NCI-H2081 treated with DMSO at 0.1 percent for 48 hours (cell line): Measurements from ENCODE around the gene HM13.
"Not testable (repeated sequence)": the region's sequence is repeated elsewhere in the genome, so short reads cannot be mapped to it uniquely, and the experiment has no call there.

Experiments
- DNase-seq: peaks from one replicate; lab custom pipeline; 2025; lab: John Stamatoyannopoulos, UW

HM13 gene

DNA sequence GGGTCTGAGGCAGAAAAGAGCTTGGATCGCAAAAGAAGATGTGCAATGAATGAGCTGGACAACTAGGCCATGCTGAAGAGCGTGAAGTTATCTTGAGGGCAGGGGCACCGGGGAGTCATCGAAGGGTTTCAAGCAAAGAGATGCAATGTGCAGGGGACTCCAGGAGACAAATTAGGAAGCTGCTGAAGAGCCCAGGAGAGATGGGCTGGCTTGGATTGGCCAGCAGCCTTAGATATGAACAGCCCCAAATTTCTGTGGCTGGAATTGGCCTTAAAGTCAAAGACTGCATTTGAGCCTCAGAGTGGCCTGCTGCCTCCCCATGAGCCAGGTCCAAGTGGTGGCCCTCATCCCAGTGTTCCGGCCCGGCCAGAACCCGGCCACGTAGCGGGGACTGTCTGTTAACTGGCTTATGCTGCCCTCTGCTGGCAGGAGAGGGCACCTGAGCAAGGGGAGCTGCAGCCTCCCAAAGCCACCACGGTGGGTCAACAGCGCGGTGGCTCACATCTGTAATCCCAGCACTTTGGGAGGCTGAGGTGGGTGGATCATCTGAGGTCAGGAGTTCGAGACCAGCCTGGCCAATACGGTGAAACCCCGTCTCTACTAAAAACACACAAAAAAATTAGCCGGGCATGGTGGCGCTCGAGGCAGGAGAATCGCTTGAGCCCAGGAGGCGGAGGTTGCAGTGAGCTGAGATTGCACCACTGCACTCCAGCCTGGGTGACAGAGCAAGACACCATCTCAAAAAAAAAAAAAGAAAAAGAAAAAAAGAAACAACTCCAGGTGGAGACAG lies 11.2 kb upstream of the HM13 start:
- DNase-seq: not testable (repeated sequence)

DNA sequence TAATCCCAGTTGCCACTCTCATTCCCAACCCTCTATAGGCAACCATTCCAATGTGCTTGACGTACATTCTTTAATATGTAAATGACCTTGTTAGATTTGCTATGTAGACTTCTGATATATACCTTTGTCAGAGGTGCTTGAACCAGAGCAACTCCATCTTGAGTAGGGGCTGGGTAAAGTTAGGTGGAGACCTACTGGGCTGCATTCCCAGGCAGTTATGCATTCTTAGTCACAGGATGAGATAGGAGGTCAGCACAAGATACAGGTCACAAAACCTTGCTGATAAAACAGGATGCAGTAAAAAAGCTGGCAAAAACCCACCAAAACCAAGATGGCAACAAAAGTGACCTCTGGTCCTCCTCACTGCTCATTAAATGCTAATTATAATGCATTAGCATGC lies 8.3 kb upstream of the HM13 start:
- no peak for DNase-seq

DNA sequence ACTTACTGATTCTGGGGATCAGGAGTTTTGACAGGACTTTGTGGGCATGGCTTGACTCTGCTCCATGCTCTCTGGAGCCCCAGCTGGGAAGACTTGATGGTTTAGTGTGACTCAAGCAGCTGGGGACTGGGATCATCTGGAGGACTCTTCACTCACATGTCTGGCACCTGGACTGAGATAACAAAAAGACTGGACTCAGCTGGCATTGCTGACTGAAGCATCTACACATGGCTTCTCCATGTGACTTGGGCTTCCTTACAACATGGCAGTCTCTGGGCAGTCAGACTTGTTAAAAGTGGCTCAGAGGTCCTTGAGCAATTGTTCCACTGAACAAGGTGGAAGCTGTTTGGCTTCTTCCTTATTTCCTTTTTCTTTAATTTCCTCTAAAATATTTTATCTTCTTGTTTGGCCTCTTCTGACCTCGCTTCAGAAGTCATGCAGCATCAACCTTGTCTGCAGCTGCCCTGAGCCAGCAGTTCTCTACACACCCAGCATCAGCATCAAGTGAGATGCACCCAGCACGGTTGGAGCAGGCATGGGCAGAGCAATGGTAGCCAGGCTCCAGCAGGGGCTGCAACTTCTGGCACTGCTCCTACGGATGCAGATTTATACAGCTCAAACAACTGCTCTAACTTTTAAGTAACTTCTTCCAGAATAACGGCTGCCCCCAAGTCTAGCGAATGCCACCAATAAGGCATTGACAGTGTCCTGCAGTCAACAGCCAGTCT lies 5.6 kb upstream of the HM13 start:
- no peak for DNase-seq

DNA sequence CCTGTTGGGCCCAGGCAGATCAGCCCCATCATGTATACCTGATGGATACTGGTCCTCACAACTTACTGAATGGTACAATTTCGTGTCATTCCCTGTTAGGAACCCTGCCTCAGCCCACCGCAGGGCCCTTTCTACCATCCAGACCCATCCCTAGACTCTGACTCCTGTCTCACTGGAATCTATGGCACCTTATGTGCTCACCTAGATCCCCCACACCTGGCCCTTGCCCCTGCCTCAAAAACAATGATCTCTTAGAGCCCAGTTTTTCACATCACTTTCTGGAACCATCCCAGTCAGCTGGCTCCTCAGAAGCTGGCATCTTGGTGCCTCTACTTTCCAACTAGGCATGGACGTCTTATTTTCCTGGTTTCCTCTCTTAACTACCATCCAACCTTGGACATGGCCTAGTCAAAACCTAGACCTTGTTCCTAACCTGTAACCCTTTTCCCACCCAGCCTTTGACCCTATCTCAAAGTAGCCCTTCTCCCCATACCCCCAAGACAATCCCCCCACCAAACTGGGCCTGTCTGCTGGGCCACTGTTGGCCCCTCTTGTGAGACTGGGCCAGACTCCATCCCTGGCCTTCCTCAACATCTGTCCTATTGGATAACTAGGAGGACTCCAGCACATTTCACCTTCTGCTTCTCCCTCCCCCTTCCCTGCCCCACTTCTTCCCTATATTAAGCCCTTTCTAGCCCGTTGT lies 981 bp downstream of the HM13 start:
- no peak for DNase-seq

DNA sequence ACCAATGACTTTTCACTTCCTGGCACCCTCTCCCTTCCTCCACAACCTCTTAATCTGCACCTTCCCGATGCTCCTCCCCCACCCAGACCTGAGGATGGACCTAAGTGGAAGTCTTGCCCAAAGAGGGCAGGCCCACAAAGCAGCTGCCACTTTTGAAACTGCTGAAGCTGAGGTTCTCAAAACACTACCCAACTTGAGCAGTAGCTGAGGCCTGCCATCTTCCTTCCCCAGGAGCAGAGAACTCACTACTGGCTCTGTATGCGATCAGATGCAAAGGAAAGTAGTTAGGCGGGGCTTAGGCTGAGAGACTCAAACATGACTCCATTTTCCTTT lies 1.5 kb downstream of the HM13 start:
- no peak for DNase-seq

DNA sequence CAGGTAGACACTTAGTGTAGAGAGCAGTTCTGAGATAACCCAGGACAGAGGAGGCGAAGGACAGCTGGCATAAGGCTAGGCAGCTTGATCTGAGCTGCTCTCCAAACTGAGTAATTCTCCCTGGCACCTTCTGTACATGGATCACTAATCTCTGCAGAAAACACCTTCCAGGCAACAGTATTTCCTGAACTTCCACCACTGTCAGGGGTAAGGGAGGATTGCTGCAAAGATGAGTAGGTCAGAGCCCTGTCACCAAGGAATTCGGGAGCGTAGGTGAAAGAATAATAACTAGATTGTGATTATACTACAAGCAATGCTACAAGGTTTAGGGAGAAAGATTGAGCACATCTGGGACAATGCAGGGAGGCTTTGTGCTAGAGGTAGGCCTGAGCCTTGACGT lies 1.9 kb downstream of the HM13 start:
- DNase-seq: no peak

DNA sequence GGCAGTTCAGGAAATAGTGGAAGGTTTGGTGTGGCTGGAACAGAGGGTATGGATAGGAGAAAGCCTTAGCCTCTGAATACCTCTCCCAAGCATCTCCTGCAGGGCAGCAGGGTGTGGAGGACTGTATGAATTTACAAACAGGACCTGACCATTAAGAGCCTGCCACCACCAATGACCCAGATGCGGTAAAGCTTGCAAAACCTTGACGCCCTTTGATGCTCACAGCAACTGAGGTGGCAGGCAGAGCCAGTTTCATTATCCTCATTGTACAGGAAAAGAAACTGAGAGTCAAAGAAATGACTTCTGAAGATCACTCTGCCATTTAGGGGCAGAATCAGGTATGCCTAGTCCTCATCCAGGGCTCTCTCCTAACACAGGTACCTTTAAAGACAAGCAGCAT lies 2.4 kb downstream of the HM13 start:
- DNase-seq: no peak

DNA sequence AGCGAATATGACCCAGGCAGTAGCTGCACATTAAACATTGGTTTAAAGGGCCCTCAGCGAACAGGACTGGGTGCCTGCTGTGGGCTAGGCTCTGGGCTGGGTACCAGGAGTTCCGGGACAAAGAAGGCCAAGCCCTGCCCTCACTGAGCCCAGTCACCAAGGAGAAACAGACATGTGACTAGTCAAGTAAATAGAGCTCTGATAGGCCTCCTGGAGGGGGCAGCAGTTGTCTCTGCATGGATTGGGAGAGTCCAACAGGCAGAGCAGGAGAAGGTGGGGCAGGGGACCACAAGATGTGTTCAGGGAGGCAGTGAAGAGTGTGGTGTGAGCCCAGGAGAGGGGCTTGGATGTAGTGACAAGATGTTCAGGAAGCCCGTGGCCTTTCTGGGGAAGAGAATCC lies 3.1 kb downstream of the HM13 start:
- no peak for DNase-seq

DNA sequence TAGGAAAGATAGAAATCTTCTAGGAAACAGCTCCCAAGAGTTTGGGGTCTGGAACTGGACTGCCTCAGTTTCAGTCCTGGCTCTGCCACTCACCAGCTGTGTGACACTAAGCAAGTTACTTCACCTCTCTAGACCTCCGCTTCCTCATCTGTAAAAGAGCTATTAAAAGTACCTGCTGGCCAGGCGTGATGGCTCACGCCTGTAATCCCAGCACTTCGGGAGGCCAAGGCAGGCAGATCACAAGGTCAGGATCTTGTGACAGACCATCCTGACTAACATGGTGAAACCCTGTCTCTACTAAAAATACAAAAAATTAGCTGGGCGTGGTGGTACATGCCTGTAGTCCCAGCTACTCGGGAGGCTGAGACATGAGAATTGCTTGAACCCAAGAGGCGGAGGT lies 7.0 kb downstream of the HM13 start:
- not testable (repeated sequence) for DNase-seq

DNA sequence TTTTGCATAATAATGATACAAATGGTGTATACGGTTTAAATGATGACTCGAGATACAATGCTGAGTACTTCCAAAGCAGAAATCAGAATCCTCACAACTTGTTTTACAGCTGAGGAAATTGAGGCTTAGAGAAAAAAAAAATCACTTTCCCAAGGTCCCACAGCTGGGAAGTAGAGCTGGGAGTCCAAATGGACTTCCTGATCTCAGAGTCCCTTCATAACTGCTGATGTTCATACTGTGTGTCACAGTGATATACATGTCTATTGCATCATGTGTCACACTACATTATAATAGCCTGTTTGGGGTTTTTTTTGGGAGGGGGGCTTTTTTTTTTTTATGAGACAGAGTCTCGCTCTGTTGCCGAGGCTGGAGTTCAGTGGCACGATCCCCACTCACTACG lies 8.5 kb downstream of the HM13 start:
- no peak for DNase-seq

DNA sequence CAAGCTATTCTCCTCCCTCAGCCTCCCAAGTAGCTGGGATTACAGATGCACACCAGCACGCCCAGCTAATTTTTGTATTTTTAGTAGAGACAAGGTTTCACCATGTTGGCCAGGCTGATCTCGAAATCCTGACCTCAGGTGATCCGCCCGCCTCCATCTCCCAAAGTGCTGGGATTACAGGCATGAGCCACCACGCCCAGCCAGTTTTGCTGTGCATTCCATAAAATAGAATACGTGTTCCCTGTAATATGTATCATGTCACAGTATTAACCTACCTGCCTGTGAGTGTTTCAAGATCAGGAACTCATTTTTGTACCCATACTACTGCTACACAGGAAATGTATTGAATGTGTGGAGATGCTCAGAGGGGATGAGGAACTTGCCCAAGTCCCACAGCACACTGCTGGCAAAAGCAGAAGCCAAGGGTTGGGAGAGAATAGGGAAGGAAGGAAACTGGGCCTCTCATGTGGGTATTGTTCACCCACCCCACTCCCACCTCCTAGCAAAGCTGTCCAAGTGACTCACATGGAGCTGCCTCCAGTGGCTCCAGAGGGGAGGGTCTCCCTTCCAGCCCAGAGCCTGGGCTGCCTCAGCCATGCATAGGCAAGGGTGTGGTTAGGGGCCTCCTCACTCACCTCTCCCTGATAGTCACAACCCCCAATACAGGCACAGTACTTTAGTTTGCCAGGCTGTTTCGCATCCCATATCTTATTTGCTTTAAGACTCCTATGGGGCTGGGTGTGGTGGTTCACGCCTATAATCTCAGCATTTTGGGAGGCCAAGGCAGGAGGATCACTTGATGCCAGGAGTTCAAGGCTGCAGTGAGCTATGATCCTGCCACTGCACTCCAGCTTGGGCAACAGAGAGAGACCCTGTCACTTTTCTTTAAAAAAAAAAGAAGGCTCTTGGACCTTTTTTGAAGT lies 9.4 kb downstream of the HM13 start:
- DNase-seq: no peak

DNA sequence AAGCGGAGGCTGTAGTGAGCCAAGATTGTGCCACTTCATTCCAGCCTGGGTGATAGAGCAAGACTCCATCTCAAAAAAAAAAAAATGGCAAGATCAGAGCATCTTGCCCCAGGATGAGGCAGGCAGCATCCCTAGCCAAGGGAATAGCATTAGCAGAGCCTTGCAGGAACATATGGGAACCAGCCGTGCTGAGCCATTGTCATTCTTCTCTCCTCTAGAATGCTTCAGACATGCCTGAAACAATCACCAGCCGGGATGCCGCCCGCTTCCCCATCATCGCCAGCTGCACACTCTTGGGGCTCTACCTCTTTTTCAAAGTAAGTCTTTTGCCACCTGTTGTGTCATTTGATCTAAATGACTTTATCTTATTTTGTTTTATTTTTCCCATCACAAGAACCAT lies 13.0 kb downstream of the HM13 start:
- no peak for DNase-seq

DNA sequence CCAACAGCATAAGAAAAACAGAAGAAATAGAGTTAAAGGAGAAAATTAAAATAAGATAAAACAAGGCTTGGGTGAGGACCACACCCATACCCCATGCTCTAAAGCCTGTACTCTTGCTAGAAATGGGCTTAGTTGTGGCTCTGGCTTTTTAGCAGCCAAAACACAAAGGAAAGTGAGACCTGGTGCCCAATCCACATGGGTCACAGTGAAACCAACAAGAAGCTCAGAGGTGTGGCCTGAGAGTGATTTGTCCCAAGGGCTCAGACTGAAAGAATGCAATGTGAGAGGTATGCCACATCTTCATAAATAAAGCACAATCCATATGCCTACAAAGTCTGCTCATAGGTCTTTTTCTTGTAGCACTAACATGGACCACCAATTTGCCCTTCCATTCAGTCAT lies 21.1 kb downstream of the HM13 start:
- DNase-seq: no peak

DNA sequence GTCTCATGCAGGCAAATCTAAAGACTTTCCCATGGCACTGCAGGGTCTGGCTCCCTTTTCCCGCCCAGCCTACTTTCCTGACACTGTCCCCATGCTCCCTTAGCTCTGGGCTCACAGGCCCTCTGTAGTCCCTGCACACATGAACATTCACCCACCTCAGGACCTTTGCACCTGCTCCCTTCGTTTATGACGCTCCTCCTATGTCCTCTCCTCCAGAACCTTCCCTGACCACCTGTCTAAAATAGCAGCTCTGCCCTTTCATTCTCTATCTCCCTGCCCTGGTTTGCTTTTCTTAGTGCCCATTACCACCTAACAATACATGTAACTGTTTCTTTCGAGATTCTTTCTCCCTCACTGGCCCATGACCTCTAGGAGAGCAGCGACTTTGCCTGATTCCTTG lies 22.3 kb downstream of the HM13 start:
- DNase-seq: no peak

DNA sequence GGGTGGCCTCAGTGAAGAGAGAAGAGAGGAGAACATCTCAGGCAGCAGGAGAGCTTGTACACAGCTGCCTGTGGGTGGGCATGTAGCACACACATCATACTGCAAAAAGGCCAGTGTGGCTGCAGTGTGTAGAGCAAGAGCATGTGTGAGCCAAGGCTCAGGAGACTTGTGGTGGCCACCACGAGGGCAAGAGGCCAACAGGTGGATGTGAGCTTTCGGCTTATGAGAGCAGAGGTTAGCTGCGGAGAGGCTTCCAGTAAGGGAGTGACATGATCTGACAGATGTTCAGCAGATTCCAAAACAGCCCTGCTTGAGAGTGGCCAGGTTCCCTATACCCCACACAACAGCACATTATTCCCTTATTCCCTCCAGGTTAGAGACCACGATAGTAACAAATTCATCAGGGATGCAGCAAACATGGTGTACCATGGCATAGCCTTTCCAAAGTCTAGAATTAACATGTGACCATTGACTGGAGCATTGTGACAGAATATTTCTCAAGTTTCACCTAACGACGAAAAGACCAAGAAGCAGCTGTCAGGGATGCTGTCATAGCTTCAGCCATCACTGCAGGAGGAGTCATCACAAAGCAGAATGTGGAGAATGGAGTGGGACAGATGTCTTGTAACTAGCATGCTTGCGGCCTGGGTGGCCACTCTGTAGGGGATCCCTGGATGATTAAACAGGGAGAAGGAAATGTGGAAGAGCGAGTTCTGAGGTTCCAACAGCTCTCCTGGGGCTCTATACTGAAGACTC lies 23.1 kb downstream of the HM13 start:
- no peak for DNase-seq

DNA sequence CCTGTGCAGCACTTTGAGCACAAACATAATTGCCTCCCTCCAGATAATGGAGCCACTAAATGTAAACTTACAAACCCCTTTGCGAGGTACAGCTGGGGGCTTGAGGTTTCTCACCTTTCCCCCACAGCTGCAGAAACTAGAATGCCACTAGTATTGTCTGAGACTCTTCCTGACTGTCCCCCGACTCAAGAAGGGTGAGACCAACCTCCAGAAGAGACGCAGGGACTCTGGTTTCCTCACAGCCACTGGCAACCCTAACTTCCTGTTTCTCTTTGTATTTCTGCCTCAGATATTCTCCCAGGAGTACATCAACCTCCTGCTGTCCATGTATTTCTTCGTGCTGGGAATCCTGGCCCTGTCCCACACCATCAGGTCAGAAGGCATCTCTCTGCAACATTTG lies 23.6 kb downstream of the HM13 start:
- no peak for DNase-seq

DNA sequence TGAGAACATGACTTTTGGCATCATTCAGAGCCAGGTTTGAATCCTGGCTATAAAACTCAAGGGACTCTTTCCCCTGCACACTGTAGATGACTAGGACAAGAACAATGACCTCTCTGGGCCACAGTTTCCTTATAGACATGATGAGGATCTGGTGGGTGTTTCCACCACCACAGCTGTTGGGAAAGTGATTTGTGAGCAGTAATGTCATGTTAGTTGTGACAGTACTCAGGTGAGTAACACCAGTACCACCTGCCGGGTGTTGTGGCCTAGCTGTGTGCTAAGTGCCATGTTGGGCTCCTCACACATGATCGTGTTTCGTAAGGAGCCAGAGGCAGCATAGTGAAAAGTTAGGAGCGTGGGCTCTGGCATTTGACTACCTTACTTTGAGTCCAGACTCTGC lies 24.1 kb downstream of the HM13 start:
- DNase-seq: no peak

DNA sequence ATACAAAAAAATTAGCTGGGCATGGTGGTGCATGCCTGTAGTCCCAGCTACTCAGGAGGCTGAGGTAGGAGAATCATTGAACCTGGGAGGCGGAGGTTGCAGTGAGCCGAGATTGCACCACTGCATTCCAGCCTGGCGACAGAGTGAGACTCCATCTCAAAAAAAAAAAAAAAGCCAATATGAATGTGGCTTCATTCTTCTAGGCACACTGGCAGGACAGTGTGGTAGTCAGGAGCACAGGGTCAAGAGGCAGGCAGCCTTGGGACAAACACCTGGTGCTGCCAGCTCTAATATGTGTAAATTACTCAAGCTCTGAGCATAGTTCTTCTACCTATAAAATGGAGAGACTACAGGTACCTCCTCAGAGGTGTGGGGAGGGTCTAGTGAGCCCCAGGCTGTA lies 25.4 kb downstream of the HM13 start:
- DNase-seq: not testable (repeated sequence)

DNA sequence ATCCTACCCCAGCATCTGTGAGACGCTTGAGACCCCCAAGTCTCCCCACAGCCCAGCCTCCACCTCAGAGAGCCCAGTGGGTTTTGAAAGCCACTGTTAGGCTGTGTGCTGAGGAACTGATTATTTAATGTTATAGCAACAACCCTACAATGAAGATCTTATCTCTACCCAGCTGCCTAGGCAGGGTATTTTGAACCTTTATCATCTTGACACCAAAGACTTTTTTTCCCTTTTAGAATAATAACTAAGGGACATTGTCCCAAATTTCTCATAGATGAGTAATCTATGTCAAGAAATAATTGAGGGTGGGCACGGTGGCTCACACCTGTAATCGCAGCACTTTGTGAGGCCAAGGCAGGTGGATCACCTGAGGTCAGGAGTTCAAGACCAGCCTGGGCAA lies 26.2 kb downstream of the HM13 start:
- no peak for DNase-seq

DNA sequence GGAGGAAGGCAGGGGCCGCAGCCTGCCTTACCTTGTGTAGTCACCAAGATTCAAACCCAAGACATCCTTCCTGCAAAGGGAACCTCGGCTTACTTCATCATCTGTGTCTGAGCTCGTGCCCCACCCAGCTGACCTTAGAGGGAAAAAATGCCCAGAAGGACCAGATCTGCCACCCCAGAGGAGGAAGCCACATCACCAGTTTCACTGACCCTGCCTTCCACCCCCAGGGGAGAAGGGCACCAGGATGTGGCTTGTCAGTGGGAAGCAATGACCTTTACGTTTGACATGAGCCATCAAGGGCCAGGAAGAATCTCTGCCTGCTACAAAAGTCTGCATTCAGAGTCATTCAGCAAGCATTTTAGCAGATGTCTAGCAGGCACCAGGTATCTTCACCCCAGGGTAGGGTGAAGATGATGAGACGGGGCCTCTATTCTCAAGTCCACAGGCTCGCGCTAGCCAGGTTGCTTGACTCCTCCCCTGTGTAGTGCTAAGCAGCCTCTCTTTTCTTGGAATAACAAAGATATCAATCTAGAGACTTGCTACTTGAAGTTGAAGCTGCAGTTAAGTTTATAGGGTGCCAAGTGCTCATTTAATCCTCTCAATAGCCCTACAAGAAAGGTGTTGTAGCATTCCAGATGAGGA lies 28.1 kb downstream of the HM13 start:
- DNase-seq: no peak

DNA sequence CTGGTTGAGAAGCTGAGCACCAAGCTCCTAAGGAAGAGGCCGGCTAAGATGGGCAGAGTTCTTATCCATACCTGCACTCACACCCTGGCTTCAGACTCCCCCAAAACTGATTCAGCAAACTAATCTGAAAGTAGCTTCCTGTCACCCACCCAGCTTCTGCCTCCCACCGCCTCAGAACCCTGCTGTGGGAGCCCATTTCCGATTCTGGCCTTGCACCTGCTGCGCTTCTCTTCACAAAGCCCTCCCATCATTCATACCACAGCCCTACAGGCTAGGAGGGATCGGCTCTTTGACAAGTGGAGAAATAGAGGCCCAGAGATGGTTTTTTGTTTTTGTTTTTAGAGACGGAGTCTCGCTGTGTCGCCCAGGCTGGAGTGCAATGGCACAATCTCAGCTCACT lies 28.7 kb downstream of the HM13 start:
- no peak for DNase-seq
